Loucy (cell line): ENCODE measurements around the gene USP25.

Experiments used
- H2AFZ ChIP-seq: fragments of 200-600 bp; sonication (generic); 2 replicates; pipeline ENCODE4 v1.6.0; 2016; ENCODE audit warnings: antibody characterized with exemption, mild to moderate bottlenecking, low read length, moderate library complexity
- H3F3A ChIP-seq: fragments of 200-600 bp; 2 replicates; pipeline ENCODE4 v1.6.0; 2016; ENCODE audit warnings: antibody characterized with exemption, low read depth, mild to moderate bottlenecking
- H3K27me3 ChIP-seq: fragments of 200-600 bp; sonication (generic); 2 replicates; pipeline ENCODE4 v1.6.1; 2014; ENCODE audit warnings: low read length, mild to moderate bottlenecking; ENCODE audit not compliant: insufficient read depth, poor library complexity, severe bottlenecking
- H3K36me3 ChIP-seq: fragments of 200-600 bp; sonication (generic); 2 replicates; pipeline ENCODE4 v1.6.1; 2016; ENCODE audit warnings: low read length; ENCODE audit not compliant: insufficient read depth
- H3K4me1 ChIP-seq: fragments of 200-600 bp; sonication (generic); 2 replicates; pipeline ENCODE4 v1.5.1; 2014; ENCODE audit warnings: low read length, mild to moderate bottlenecking; ENCODE audit not compliant: insufficient read depth, poor library complexity, severe bottlenecking
- H3K4me2 ChIP-seq: fragments of 200-600 bp; sonication (generic); 2 replicates; pipeline ENCODE4 v1.6.0; 2014; ENCODE audit warnings: antibody characterized with exemption, low read length, low read depth, mild to moderate bottlenecking; ENCODE audit not compliant: poor library complexity, severe bottlenecking
- H3K4me3 ChIP-seq: fragments of 200-600 bp; sonication (generic); 2 replicates; pipeline ENCODE4 v1.5.1; 2014; ENCODE audit warnings: low read length, mild to moderate bottlenecking, mixed read lengths; ENCODE audit not compliant: poor library complexity, severe bottlenecking
- H3K79me2 ChIP-seq: fragments of 200-600 bp; sonication (generic); 2 replicates; pipeline ENCODE4 v1.6.1; 2014; ENCODE audit warnings: low read length; ENCODE audit not compliant: insufficient read depth
- H3K9ac ChIP-seq: fragments of 200-600 bp; sonication (generic); 2 replicates; pipeline ENCODE4 v1.6.0; 2014; ENCODE audit warnings: mild to moderate bottlenecking, low read depth, low read length, moderate library complexity; ENCODE audit not compliant: poor library complexity, severe bottlenecking
- H3K9me2 ChIP-seq: fragments of 200-600 bp; sonication (generic); replicated peaks from 2 replicates; pipeline ENCODE4 v1.6.1; 2016; ENCODE audit warnings: low read depth, low read length, mixed read lengths
- H3K9me3 ChIP-seq: fragments of 200-600 bp; sonication (generic); 2 replicates; pipeline ENCODE4 v1.6.1; 2014; ENCODE audit warnings: mild to moderate bottlenecking, antibody characterized with exemption, low read length, low read depth; ENCODE audit not compliant: insufficient read depth
- H4K20me1 ChIP-seq: fragments of 200-600 bp; sonication (generic); 2 replicates; pipeline ENCODE4 v1.6.0; 2014; ENCODE audit warnings: antibody characterized with exemption, low read length, mild to moderate bottlenecking; ENCODE audit not compliant: insufficient read depth, poor library complexity, severe bottlenecking
- CTCF ChIP-seq: fragments of 200-600 bp; sonication (generic); conservative IDR thresholded peaks from 2 replicates; pipeline ENCODE4 v1.5.1; 2014; ENCODE audit warnings: mild to moderate bottlenecking, antibody characterized with exemption, low read length
- EZH2phosphoT487 ChIP-seq: fragments of 200-600 bp; IDR thresholded peaks from 2 replicates; pipeline ENCODE4 v1.6.1; 2018; ENCODE audit warnings: antibody characterized with exemption, mild to moderate bottlenecking, moderate library complexity, borderline replicate concordance

USP25 gene

GRCh38 chr21:15706696-15707095 lies 23.1 kb upstream of the USP25 start:
- Histone ChIP-seq H3K9ac (no peak overlapping the region), H3K36me3 (no peaks in the 10 kb centered on the region), H3K4me2 (no peak overlapping the region), H4K20me1 (no peaks in the 10 kb centered on the region), H3K4me1 (no peaks in the 10 kb centered on the region), H3K9me2 (no peaks in the 10 kb centered on the region), H2AFZ (no peak overlapping the region), H3K4me3 (no peak overlapping the region), H3K79me2 (no peaks in the 10 kb centered on the region), H3F3A (no peaks in the 10 kb centered on the region), H3K27me3 (no peaks in the 10 kb centered on the region), H3K9me3 (no peaks in the 10 kb centered on the region)
- no peak for TF ChIP-seq EZH2phosphoT487
- TF ChIP-seq CTCF = no peak

GRCh38 chr21:15713412-15713811 lies 16.4 kb upstream of the USP25 start:
- Histone ChIP-seq H3K4me3 (no peak overlapping the region), H3K9ac (no peak overlapping the region), H3K9me2 (no peaks in the 10 kb centered on the region), H3K4me1 (no peaks in the 10 kb centered on the region), H3K4me2 (no peak overlapping the region), H3K79me2 (no peaks in the 10 kb centered on the region), H2AFZ (no peak overlapping the region), H3F3A (no peaks in the 10 kb centered on the region), H3K27me3 (no peaks in the 10 kb centered on the region), H4K20me1 (no peaks in the 10 kb centered on the region), H3K9me3 (no peaks in the 10 kb centered on the region), H3K36me3 (no peaks in the 10 kb centered on the region)
- TF ChIP-seq EZH2phosphoT487 (no peak), CTCF (no peak)

- TF ChIP-seq EZH2phosphoT487 (no peak), CTCF (no peak)
- Histone ChIP-seq H3K36me3 (no peaks in the 10 kb centered on the region), H3K9ac (no peak overlapping the region), H3K9me2 (no peaks in the 10 kb centered on the region), H3K4me3 (no peak overlapping the region), H3K4me1 (no peaks in the 10 kb centered on the region), H3K27me3 (no peaks in the 10 kb centered on the region), H4K20me1 (no peaks in the 10 kb centered on the region), H3K9me3 (no peaks in the 10 kb centered on the region), H3K4me2 (no peak overlapping the region), H3K79me2 (no peaks in the 10 kb centered on the region), H3F3A (no peaks in the 10 kb centered on the region), H2AFZ (no peak overlapping the region)
Observed at GRCh38 chr21:15718711-15719110, 11.1 kb upstream of the USP25 start.
